H1 (cell line): ENCODE measurements around the gene PRRC2C. TPM values are rescaled to one million over a fixed set of nuclear protein-coding genes. Genes with fewer than 3 reads are reported as not detected.

ENCODE experiments used
- CTCF ChIA-PET: fragments of 300-600 bp; sonication (Branson Sonifier 250); formaldehyde crosslinking; loops from one replicate; lab custom pipeline; 2021; ENCODE audit not compliant: partially characterized antibody; lab: Charles Lee
- POLR2A ChIA-PET: fragments of 300-600 bp; sonication (Branson Sonifier 250); formaldehyde crosslinking; loops from one replicate; lab custom pipeline; 2021; ENCODE audit warnings: inconsistent platforms; ENCODE audit not compliant: partially characterized antibody; lab: Charles Lee
- DNase-seq, 2 experiments: peaks; one replicate each; pipeline versions ENCODE4 v3.0.0 to v3.0.0-alpha.2; 2010 to 2022; ENCODE audit warnings: low spot score in 2 of 2, low read depth in 1 of 2, mixed read lengths in 1 of 2
- FAIRE-seq: peaks from 2 replicates; lab custom pipeline; 2011; peaks lifted over from hg19 to GRCh38; lab: Jason Lieb, UNC
- H2AFZ ChIP-seq: 2 replicates; pipeline ENCODE4 v1.8.1; 2012; ENCODE audit warnings: low read length, inconsistent platforms
- H2AK5ac ChIP-seq: 2 replicates; pipeline ENCODE4 v1.6.1; 2013; ENCODE audit warnings: low read depth, low read length
- H2BK120ac ChIP-seq: replicated peaks from 2 replicates; pipeline ENCODE3; 2013; ENCODE audit warnings: low read depth, low read length, inconsistent platforms
- H2BK12ac ChIP-seq: 2 replicates; pipeline ENCODE4 v1.6.1; 2013; ENCODE audit warnings: low read depth, low read length
- H2BK15ac ChIP-seq: 2 replicates; pipeline ENCODE4 v1.6.1; 2013; ENCODE audit warnings: low read length
- H2BK20ac ChIP-seq: 2 replicates; pipeline ENCODE4 v1.6.1; 2013; ENCODE audit warnings: low read length
- H2BK5ac ChIP-seq: 2 replicates; pipeline ENCODE4 v1.6.1; 2013; ENCODE audit warnings: low read depth, low read length
- H3K14ac ChIP-seq: 2 replicates; pipeline ENCODE4 v1.6.1; 2013; ENCODE audit warnings: inconsistent platforms; ENCODE audit not compliant: insufficient read length
- H3K18ac ChIP-seq: 2 replicates; pipeline ENCODE4 v1.6.1; 2013; ENCODE audit warnings: low read length; ENCODE audit errors: extremely low read depth
- H3K23ac ChIP-seq: 2 replicates; pipeline ENCODE4 v1.6.1; 2013; ENCODE audit warnings: inconsistent platforms; ENCODE audit not compliant: insufficient read length
- H3K23me2 ChIP-seq: 2 replicates; pipeline ENCODE4 v1.6.1; 2013; ENCODE audit warnings: low read depth, low read length
- H3K27ac ChIP-seq: 2 replicates; pipeline ENCODE4 v1.6.1; 2011; ENCODE audit warnings: low read depth, low read length, inconsistent platforms
- H3K27me3 ChIP-seq, 4 experiments: replicated peaks in 1 of 4; 1 replicate in 1 of 4; 2 replicates in 3 of 4; pipeline versions ENCODE4 v1.6.1 to v1.8.1; 2011 to 2013; ENCODE audit warnings: low read length in 3 of 4, mild to moderate bottlenecking in 3 of 4, inconsistent platforms in 2 of 4, mixed read lengths in 2 of 4, moderate library complexity in 1 of 4; ENCODE audit not compliant: control insufficient read depth in 3 of 4, insufficient read depth in 3 of 4; ENCODE audit errors: extremely low read depth in 1 of 4
- H3K36me3 ChIP-seq, 4 experiments: 2 replicates each; pipeline versions ENCODE4 v1.6.1 to v1.8.1; 2011 to 2013; ENCODE audit warnings: mild to moderate bottlenecking in 4 of 4, low read length in 3 of 4, moderate library complexity in 2 of 4, control low read depth in 1 of 4, inconsistent platforms in 1 of 4; ENCODE audit not compliant: insufficient read depth in 4 of 4, control insufficient read depth in 2 of 4
- H3K4ac ChIP-seq: replicated peaks from 2 replicates; pipeline ENCODE3; 2013; ENCODE audit warnings: low read length, low read depth, mixed read lengths, inconsistent platforms; ENCODE audit not compliant: insufficient read length
- H3K4me1 ChIP-seq, 4 experiments: replicated peaks in 1 of 4; 1 replicate in 1 of 4; 2 replicates in 3 of 4; pipeline versions ENCODE4 v1.6.1 to v1.8.1; 2011 to 2013; ENCODE audit warnings: low read length in 3 of 4, inconsistent platforms in 2 of 4, mixed read lengths in 1 of 4; ENCODE audit not compliant: insufficient read depth in 4 of 4, control insufficient read depth in 3 of 4
- H3K4me2 ChIP-seq, 2 experiments: 2 replicates each; pipeline versions ENCODE4 v1.6.1 to v1.8.1; 2011 to 2013; ENCODE audit warnings: low read depth in 2 of 2, low read length in 2 of 2, control low read depth in 1 of 2, inconsistent platforms in 1 of 2, mild to moderate bottlenecking in 1 of 2; ENCODE audit not compliant: insufficient read depth in 1 of 2
- H3K4me3 ChIP-seq, 4 experiments: fragments of 200-600, 300-600 bp in 1 of 4; sonication (generic), shearing (Covaris generic), sonication (Bioruptor Twin) in 1 of 4; 2 replicates each; pipeline versions ENCODE4 v1.5.1 to v1.8.1; 2011 to 2016; ENCODE audit warnings: low read length in 4 of 4, low read depth in 3 of 4, control low read depth in 2 of 4, inconsistent platforms in 2 of 4, mild to moderate bottlenecking in 2 of 4, mixed read lengths in 1 of 4, moderate library complexity in 1 of 4; ENCODE audit not compliant: insufficient read depth in 2 of 4; ENCODE audit errors: extremely low read depth in 1 of 4
- H3K56ac ChIP-seq: replicated peaks from 2 replicates; pipeline ENCODE3; 2013; ENCODE audit warnings: low read depth, mild to moderate bottlenecking, mixed read lengths, low read length, inconsistent platforms; ENCODE audit not compliant: insufficient read length
- H3K79me1 ChIP-seq: 2 replicates; pipeline ENCODE4 v1.6.1; 2013; ENCODE audit warnings: low read depth, low read length, control low read depth
- H3K79me2 ChIP-seq, 2 experiments: 2 replicates each; pipeline versions ENCODE4 v1.6.1 to v1.8.1; 2012 to 2013; ENCODE audit warnings: low read length in 2 of 2, mild to moderate bottlenecking in 2 of 2, inconsistent platforms in 1 of 2; ENCODE audit not compliant: insufficient read depth in 2 of 2, control insufficient read depth in 1 of 2
- H3K9ac ChIP-seq, 4 experiments: replicated peaks in 1 of 4; 1 replicate in 1 of 4; 2 replicates in 3 of 4; pipeline versions ENCODE4 v1.6.1 to v1.8.1; 2011 to 2013; ENCODE audit warnings: low read depth in 3 of 4, low read length in 3 of 4, control low read depth in 2 of 4, mild to moderate bottlenecking in 2 of 4, moderate library complexity in 2 of 4, inconsistent platforms in 1 of 4; ENCODE audit errors: extremely low read depth in 1 of 4
- H3K9me3 ChIP-seq, 2 experiments: 2 replicates each; pipeline versions ENCODE4 v1.6.1 to v1.8.1; 2012 to 2013; ENCODE audit warnings: mild to moderate bottlenecking in 2 of 2, moderate library complexity in 2 of 2, control low read depth in 1 of 2, inconsistent platforms in 1 of 2, low read depth in 1 of 2, low read length in 1 of 2, mixed read lengths in 1 of 2; ENCODE audit not compliant: insufficient read depth in 2 of 2
- H4K20me1 ChIP-seq, 2 experiments: replicated peaks in 1 of 2; 2 replicates each; pipeline versions ENCODE3 to v1.8.1; 2011 to 2013; ENCODE audit warnings: inconsistent platforms in 2 of 2, low read length in 2 of 2, mild to moderate bottlenecking in 1 of 2; ENCODE audit not compliant: insufficient read depth in 2 of 2, control insufficient read depth in 1 of 2
- H4K5ac ChIP-seq: 2 replicates; pipeline ENCODE4 v1.6.1; 2013; ENCODE audit warnings: low read length, low read depth, mixed read lengths, inconsistent platforms; ENCODE audit not compliant: insufficient read length
- H4K8ac ChIP-seq: 2 replicates; pipeline ENCODE4 v1.8.0; 2013; ENCODE audit warnings: mild to moderate bottlenecking, moderate library complexity, low read length, inconsistent platforms; ENCODE audit not compliant: insufficient read depth; ENCODE audit errors: extremely low read depth
- H4K91ac ChIP-seq: replicated peaks from 2 replicates; pipeline ENCODE3; 2013; ENCODE audit warnings: low read length, mixed read lengths, inconsistent platforms; ENCODE audit not compliant: insufficient read length
- BCL11A ChIP-seq, 2 experiments: IDR thresholded peaks; one replicate each; pipeline ENCODE4 v1.6.1; 2011; ENCODE audit warnings: low read depth in 2 of 2, low read length in 2 of 2, mild to moderate bottlenecking in 2 of 2
- CBX5 ChIP-seq: fragments of 300-800, 300-1000 bp; sonication (generic); IDR thresholded peaks from 2 replicates; pipeline ENCODE4 v1.7.1; 2016; ENCODE audit warnings: antibody characterized with exemption, low read length, low read depth
- CHD1 ChIP-seq: IDR thresholded peaks from 2 replicates; pipeline ENCODE4 v1.6.1; 2012; ENCODE audit warnings: low read depth, low read length, improper control_type of control experiment
- CREB1 ChIP-seq: IDR thresholded peaks from 2 replicates; pipeline ENCODE4 v1.6.1; 2012; ENCODE audit warnings: inconsistent platforms
- CTBP2 ChIP-seq: IDR thresholded peaks from 2 replicates; pipeline ENCODE4 v1.7.0; 2011; ENCODE audit warnings: borderline replicate concordance, mild to moderate bottlenecking, moderate library complexity, mixed read lengths, low read length; ENCODE audit not compliant: insufficient read depth, insufficient read length
- GTF2F1 ChIP-seq: IDR thresholded peaks from 2 replicates; pipeline ENCODE4 v1.6.1; 2012; ENCODE audit warnings: low read depth, low read length, improper control_type of control experiment, borderline replicate concordance
- POLR2AphosphoS5 ChIP-seq: IDR thresholded peaks from 2 replicates; pipeline ENCODE4 v1.6.1; 2011; ENCODE audit warnings: low read depth, low read length
- RNF2 ChIP-seq: fragments of 200-900, 300-1000 bp; sonication (generic); IDR thresholded peaks from 2 replicates; pipeline ENCODE4 v1.7.1; 2016; ENCODE audit warnings: borderline replicate concordance, low read depth, mild to moderate bottlenecking, antibody characterized with exemption, low read length; ENCODE audit not compliant: poor library complexity, severe bottlenecking; ENCODE audit errors: missing control alignments
- SAP30 ChIP-seq: fragments of 300-600 bp; sonication (generic); IDR thresholded peaks from 2 replicates; pipeline ENCODE4 v1.7.1; 2012; ENCODE audit warnings: low read length, moderate library complexity, mild to moderate bottlenecking, inconsistent platforms; ENCODE audit not compliant: insufficient read depth, insufficient replicate concordance
- SIN3A ChIP-seq, 2 experiments: IDR thresholded peaks in 1 of 2; conservative IDR thresholded peaks in 1 of 2; 2 replicates each; pipeline ENCODE4 v1.6.1; 2011 to 2012; ENCODE audit warnings: low read length in 2 of 2, improper control_type of control experiment in 1 of 2, low read depth in 1 of 2, mild to moderate bottlenecking in 1 of 2
- SP2 ChIP-seq: IDR thresholded peaks from 2 replicates; pipeline ENCODE4 v1.6.1; 2012; ENCODE audit warnings: mild to moderate bottlenecking, low read length, inconsistent platforms
- SRF ChIP-seq: IDR thresholded peaks from 2 replicates; pipeline ENCODE4 v1.6.1; 2011; ENCODE audit warnings: mild to moderate bottlenecking, low read depth, low read length, moderate library complexity
- TAF1 ChIP-seq: IDR thresholded peaks from 2 replicates; pipeline ENCODE4 v1.6.1; 2011; ENCODE audit warnings: mild to moderate bottlenecking, low read depth, low read length
- TBP ChIP-seq: IDR thresholded peaks from 2 replicates; pipeline ENCODE4 v1.6.1; 2011; ENCODE audit warnings: low read depth, low read length, improper control_type of control experiment
- TCF12 ChIP-seq: IDR thresholded peaks from 2 replicates; pipeline ENCODE4 v1.6.1; 2011; ENCODE audit warnings: low read depth, mild to moderate bottlenecking, low read length
- polyA plus RNA-seq, 7 experiments: library from polyadenylated mRNA; depleted of rRNA in 3 of 7; stranded (reverse) in 5 of 7; unstranded in 2 of 7; fragments of >200 nt in 5 of 7; fragments of 200-250 nt in 2 of 7; gene quantifications; 1 replicate in 5 of 7; 2 replicates in 1 of 7; 4 replicates in 1 of 7; pipeline versions ENCODE4 v1.2.1 to v1.2.3, GENCODE V29; 2011 to 2013; ENCODE audit warnings: missing spikeins in 2 of 7, mixed read lengths in 2 of 7
- total RNA-seq: library from RNA; stranded (reverse); fragmentation: NEBNext Ultra II Directional; extraction: Animal tissue kit (Norgen Biotek cat#: 25700); gene quantifications from 2 replicates; pipeline ENCODE4 v1.2.1, GENCODE V29; 2021

PRRC2C gene
- total and polyA plus RNA-seq, 2 of the 8 experiments (the other 6 are each of a cell fraction or from before 2014, with no cell fraction given), result 125 to 264 TPM

DNA sequence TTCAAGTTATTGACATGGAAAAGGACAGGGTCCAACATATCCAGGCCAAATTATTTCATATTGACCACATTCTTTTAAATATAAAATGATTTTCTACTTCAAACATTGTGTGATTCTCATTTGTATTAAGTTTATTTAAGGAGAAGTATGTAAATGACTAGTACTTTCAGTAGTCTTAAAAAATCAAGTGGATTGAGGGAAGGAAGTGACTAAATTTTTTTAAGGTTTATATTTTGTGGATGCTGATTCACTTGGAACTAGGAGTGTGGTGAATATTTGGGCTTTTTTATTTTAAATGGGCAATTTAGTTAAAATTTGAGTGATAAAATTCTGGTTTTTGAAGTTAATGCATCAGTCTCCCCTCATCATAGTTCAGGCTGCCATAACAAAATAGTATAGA lies 10.1 kb downstream of the PRRC2C start:
- Histone ChIP-seq H3K9me3 (no peaks in the 10 kb centered on the region), H3K18ac (no peak overlapping the region), H3K27ac (no peak overlapping the region), H3K79me2 (peaks cover 72 to 100% of the 10 kb centered on the region in 2 experiments), H2AK5ac (no peak overlapping the region), H2BK15ac (no peak overlapping the region), H2BK20ac (no peak overlapping the region), H3K36me3 (peaks cover 0 to 1% (median 0%) of the 10 kb centered on the region in 4 experiments; a peak in 1 of 8 replicates), H2BK12ac (no peak overlapping the region), H2AFZ (no peak overlapping the region), H4K91ac (no peak overlapping the region), H3K4me2 (no peak overlapping the region), H3K14ac (no peak overlapping the region), H4K8ac (no peak overlapping the region), H2BK5ac (no peak overlapping the region), H4K5ac (no peak overlapping the region), H4K20me1 (peaks cover 24 to 38% of the 10 kb centered on the region in 2 experiments), H3K4me1 (peaks cover 0 to 3% (median under 1%) of the 10 kb centered on the region in 4 experiments; a peak in 2 of 7 replicates), H3K9ac (no peak overlapping the region), H3K56ac (no peak overlapping the region), H3K23ac (no peak overlapping the region), H3K27me3 (no peaks in the 10 kb centered on the region), H3K4me3 (no peak overlapping the region), H3K79me1 (peaks cover 7% of the 10 kb centered on the region), H2BK120ac (no peak overlapping the region), H3K23me2 (no peaks in the 10 kb centered on the region), H3K4ac (no peak overlapping the region)
- DNase-seq (no peak), FAIRE-seq (no peak)
- ChIA-PET POLR2A (interaction anchor here (0.6 to 3.8 kb wide), 2 partner anchors 10 to 264 kb away, joined by 3 to 21 read pairs; partner anchors contain the start of gene PRRC2C), CTCF (interaction anchor here (0.6 to 1.0 kb wide), 2 partner anchors 158 to 414 kb away, joined by 3 read pairs; no protein-coding TSS in a partner anchor)
- TF ChIP-seq TCF12 (no peak), SP2 (no peak), BCL11A (IDR thresholded peaks at IDR 0.05; ENCODE audit: low read depth in 2 of 2, low read length in 2 of 2) (no peak), CREB1 (no peak), CBX5 (no peak), SAP30 (no peak), TBP (no peak), POLR2AphosphoS5 (no peak), GTF2F1 (no peak), RNF2 (no peak), TAF1 (no peak), CTBP2 (no peak), SRF (no peak), SIN3A (conservative IDR thresholded peaks at IDR 0.05 in 1 of 2, IDR thresholded peaks at IDR 0.05 in 1 of 2; ENCODE audit: low read depth in 1 of 2, low read length in 2 of 2) (no peak), CHD1 (no peak)
